Epithelial cell of esophagus (primary cell): ENCODE results near the gene ARL11.
"Not testable (repeated sequence)": the region's sequence is repeated elsewhere in the genome, so short reads cannot be mapped to it uniquely, and the experiment has no call there.

ENCODE experiments used
- DNase-seq: peaks from one replicate; pipeline ENCODE4 v3.0.0; 2010; ENCODE audit warnings: low read depth
- H3K4me3 ChIP-seq: 2 replicates; pipeline ENCODE4 v1.5.1; 2011; ENCODE audit warnings: mild to moderate bottlenecking, low read length, control low read depth
- CTCF ChIP-seq: IDR thresholded peaks from 2 replicates; pipeline ENCODE4 v1.5.1; 2011; ENCODE audit warnings: low read depth, mild to moderate bottlenecking, low read length, control low read depth, inconsistent platforms; ENCODE audit not compliant: insufficient read depth; ENCODE audit errors: missing control alignments

The ARL11 gene

GRCh38 chr13:49604570-49604969, 23.7 kb upstream of the ARL11 start:
- no peak for DNase-seq
- H3K4me3 ChIP-seq, result no peak overlapping the region
- no peak for TF ChIP-seq CTCF

DNA sequence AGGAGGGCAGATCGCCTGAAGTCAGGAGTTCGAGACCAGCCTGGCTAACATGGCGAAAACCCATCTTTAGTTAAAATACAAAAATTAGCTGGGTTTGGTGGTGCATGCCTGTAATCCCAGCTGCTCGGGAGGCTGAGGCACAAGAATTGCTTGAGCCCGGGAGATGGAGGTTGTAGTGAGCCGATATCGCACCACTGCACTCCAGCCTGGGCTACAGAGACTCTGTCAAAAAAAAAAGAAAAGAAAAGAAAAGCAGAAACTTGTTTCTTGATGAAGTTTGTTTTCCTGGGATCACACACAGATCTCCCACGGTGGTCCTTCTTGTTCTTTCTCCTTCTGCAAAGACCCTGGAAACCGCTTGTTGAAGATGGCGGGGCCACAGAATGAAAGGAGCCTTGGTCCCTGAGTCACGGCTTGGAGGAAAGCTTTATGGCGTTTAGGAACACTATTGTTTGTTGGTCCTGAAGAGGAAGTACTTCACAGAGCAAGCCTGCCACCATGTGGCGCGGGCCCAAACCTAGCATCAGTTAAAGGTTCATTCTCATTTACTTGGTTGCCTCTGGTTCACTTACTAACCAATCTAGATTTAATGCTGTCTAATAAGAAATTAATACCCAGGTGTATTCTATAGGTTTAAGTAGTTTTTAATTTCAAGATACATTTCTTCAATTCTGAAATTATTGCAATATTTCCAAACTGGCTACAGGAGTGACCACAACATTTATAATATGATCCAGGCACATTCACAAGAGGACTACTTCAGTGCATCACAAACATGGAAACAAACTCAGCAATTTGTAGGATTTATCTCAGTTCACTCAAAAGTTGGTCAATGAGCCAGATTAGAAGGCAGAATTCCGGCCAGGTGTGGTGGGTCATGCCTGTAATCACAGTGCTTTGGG, 21.3 kb upstream of the ARL11 start:
- TF ChIP-seq CTCF, result peak; percentile 82
- peak; percentile 89 for DNase-seq
- H3K4me3 ChIP-seq, result peak overlapping the region; percentile 19

DNA sequence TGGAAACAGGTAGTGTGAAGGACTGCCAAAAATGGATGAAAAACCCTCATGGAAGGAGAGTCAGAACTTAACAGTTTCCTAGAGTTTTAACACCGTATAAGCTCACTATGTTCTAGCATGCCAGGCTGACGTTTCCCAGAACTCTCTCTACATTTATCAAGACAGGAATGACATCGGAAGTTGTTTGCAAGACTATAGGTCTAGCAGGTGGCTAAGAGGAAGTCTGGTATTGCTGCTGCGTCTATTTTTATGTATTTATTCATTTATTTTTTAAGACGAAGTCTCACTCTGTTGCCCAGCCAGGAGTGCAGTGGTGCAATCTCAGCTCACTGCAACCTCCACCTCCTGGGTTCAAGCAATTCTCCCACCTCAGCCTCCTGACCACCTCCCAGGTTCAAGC, 20.5 kb upstream of the ARL11 start:
- TF ChIP-seq CTCF, result no peak
- DNase-seq, result no peak
- H3K4me3 ChIP-seq, result no peak overlapping the region

DNA sequence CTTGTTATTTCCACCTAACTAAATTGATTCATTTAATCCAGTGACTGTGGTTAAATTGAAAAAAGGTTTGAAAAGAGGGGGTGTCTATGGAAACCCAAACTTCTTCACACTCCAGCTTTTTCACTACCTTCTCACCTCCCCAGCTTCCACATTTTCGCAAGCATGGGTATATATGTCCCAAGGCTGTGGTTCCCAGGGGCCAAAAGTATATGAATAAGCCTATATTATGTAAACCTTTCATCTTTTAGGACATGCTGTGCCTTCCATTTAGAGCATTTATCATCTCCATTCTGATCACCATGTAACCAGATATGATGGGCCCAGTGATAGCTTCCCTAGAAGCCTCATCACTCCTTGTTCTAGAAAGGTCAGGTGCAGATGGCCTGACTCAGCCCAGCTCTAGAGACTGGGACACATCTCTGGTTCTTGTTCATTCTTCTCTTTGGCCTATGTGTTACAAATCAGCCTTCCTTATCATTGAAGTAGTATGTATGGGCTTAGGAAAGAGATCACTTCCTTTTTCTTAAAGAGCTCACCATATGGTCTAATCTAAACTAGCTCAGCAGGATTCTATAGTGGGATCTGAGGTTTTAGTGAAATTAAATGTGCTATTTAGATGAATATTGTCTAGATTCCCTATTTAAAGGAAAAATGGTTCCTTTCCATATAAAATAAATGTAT, 19.5 kb upstream of the ARL11 start:
- TF ChIP-seq CTCF, result no peak
- H3K4me3 ChIP-seq, result no peak overlapping the region
- no peak for DNase-seq

GRCh38 chr13:49610176-49610575, 18.1 kb upstream of the ARL11 start:
- no peak for TF ChIP-seq CTCF
- no peak overlapping the region for H3K4me3 ChIP-seq
- DNase-seq, result no peak

DNA sequence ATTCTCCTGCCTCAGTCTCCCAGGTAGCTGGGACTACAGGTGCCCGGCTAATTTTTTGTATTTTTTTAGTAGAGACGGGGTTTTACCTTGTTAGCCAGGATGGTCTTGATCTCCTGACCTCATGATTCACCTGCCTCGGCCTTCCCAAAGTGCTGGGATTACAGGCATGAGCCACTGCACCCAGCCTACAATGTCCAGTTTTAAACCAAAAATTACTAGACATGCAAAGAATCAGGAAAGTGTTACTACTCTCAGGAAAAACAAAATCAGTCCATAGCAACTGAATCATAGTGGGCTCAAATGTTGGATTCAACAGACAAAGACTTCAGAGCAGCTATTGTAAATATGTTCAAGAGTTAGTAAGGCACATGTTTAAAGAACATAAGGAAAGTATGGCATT, 16.3 kb upstream of the ARL11 start:
- not testable (repeated sequence) for H3K4me3 ChIP-seq, DNase-seq

- no peak for TF ChIP-seq CTCF
- DNase-seq, result no peak
- H3K4me3 ChIP-seq, result no peak overlapping the region
Observed at GRCh38 chr13:49615836-49616675, 12.3 kb upstream of the ARL11 start.
